Nephron progenitor cell (in vitro differentiated cells): ENCODE data around the gene KHDC4.

Experiments used
- DNase-seq: peaks from one replicate; pipeline ENCODE4 v3.0.0; 2021
- H3K27ac Mint-ChIP-seq: 2 replicates; pipeline ENCODE4 v1.8.0; 2021; ENCODE audit warnings: mild to moderate bottlenecking, moderate library complexity, mixed read lengths
- H3K27me3 Mint-ChIP-seq: 2 replicates; pipeline ENCODE4 v1.8.0; 2021; ENCODE audit warnings: mild to moderate bottlenecking, low read depth, mixed read lengths; ENCODE audit not compliant: poor library complexity
- H3K36me3 Mint-ChIP-seq: 2 replicates; pipeline ENCODE4 v1.8.0; 2021; ENCODE audit warnings: low read depth, mixed read lengths
- H3K4me1 Mint-ChIP-seq: 2 replicates; pipeline ENCODE4 v1.8.0; 2021; ENCODE audit warnings: mixed read lengths
- H3K4me3 Mint-ChIP-seq: 2 replicates; pipeline ENCODE4 v1.8.0; 2021; ENCODE audit warnings: mild to moderate bottlenecking, moderate library complexity, mixed read lengths
- H3K9me3 Mint-ChIP-seq: 2 replicates; pipeline ENCODE4 v1.8.0; 2021; ENCODE audit warnings: mild to moderate bottlenecking, moderate library complexity, mixed read lengths
- TF ChIP-seq, protein P1 (sequence below): fragments of 200-600 bp; sonication (generic); IDR thresholded peaks from 2 replicates; pipeline ENCODE4 v1.5.0; 2021; ENCODE audit warnings: antibody characterized with exemption

KHDC4 gene

DNA sequence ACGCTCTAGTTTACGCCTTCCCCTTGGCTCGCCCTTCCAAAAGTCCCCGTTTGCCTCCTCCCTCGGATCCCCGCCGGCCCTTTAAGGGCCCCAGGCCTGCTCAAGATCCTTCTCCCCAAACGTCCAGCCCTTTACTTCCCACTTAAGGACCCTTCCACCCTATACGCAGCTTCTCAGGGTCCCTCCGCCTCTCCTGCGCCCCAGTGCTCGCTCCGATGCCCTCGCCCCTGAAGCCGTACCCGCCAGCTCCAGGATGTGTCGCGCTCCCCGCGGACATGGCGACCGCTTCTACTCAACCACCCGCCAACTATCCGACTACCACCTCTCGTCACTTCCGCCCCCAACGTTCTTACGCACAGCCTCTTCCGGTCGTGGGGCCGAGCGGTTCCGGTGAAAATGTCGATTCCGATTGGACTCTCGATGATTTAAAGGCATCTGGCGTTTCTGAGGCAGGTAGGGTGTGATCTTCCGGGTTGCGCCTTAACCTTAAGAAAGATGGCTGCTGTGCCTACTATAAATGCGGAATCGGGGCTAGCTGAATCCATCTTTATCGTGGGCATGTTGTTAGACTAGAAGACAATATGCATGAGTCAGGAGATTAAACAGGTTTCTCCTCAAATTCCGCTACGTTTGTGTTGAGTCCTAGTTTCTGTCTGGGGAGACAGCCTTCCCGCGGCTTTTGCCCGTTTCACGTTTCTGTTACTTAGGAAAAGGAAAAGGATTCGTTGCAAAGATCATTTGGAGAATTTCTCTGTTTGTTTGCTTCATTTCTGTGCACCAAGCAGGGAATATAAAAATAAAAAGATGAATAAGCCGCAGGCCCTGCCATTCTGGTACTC lies at the start of gene KHDC4:
TSS of gene KHDC4 (minus strand) at position 317 of the 839 bp plus-strand sequence. CDS start at position 277, 40 bp downstream.
- DNase-seq = peak; percentile 86
- Mint-ChIP-seq H3K4me3 (no peak within 1 kb of the TSS), H3K27me3 (no peaks in the 10 kb centered on the region), H3K4me1 (peaks cover 6% of the 10 kb centered on the region), H3K27ac (peak within 1 kb of the TSS; percentile 61), H3K9me3 (no peaks in the 10 kb centered on the region), H3K36me3 (peaks cover 33% of the 10 kb centered on the region)
- TF ChIP-seq, protein P1, sequence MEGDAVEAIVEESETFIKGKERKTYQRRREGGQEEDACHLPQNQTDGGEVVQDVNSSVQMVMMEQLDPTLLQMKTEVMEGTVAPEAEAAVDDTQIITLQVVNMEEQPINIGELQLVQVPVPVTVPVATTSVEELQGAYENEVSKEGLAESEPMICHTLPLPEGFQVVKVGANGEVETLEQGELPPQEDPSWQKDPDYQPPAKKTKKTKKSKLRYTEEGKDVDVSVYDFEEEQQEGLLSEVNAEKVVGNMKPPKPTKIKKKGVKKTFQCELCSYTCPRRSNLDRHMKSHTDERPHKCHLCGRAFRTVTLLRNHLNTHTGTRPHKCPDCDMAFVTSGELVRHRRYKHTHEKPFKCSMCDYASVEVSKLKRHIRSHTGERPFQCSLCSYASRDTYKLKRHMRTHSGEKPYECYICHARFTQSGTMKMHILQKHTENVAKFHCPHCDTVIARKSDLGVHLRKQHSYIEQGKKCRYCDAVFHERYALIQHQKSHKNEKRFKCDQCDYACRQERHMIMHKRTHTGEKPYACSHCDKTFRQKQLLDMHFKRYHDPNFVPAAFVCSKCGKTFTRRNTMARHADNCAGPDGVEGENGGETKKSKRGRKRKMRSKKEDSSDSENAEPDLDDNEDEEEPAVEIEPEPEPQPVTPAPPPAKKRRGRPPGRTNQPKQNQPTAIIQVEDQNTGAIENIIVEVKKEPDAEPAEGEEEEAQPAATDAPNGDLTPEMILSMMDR = no peak

- Mint-ChIP-seq H3K9me3 (no peaks in the 10 kb centered on the region), H3K27me3 (peaks cover 3% of the 10 kb centered on the region), H3K36me3 (no peaks in the 10 kb centered on the region), H3K4me1 (peaks cover 58% of the 10 kb centered on the region), H3K4me3 (no peak overlapping the region), H3K27ac (peak overlapping the region; percentile 20)
- TF ChIP-seq, protein P1 = no peak
- no peak for DNase-seq
Measured at GRCh38 chr1:155983191-155984024, 49.2 kb upstream of the KHDC4 start.

DNA sequence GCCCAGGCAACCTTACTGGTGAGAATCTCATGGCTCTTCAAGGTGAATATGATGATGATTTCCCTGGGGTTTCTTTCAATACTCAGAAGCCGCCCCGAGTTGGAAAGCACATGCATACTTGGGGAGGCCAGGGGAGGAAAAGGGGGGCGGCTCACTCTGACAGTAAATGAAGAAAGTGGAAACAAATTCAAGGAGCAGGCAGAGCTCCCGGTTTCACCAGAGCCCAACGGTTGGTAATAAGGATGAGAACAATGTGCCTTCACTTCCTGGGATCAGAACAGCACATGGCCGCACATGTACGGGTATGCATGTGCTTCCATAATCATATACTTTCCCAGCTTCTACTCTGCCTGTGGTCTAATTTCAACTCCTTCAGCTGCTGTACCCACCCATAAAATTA lies 47.9 kb upstream of the KHDC4 start:
- Mint-ChIP-seq H3K27ac (no peak overlapping the region), H3K27me3 (peaks cover 3% of the 10 kb centered on the region), H3K9me3 (no peaks in the 10 kb centered on the region), H3K4me3 (no peak overlapping the region), H3K36me3 (no peaks in the 10 kb centered on the region), H3K4me1 (peaks cover 62% of the 10 kb centered on the region)
- DNase-seq = no peak
- TF ChIP-seq, protein P1 = no peak

DNA sequence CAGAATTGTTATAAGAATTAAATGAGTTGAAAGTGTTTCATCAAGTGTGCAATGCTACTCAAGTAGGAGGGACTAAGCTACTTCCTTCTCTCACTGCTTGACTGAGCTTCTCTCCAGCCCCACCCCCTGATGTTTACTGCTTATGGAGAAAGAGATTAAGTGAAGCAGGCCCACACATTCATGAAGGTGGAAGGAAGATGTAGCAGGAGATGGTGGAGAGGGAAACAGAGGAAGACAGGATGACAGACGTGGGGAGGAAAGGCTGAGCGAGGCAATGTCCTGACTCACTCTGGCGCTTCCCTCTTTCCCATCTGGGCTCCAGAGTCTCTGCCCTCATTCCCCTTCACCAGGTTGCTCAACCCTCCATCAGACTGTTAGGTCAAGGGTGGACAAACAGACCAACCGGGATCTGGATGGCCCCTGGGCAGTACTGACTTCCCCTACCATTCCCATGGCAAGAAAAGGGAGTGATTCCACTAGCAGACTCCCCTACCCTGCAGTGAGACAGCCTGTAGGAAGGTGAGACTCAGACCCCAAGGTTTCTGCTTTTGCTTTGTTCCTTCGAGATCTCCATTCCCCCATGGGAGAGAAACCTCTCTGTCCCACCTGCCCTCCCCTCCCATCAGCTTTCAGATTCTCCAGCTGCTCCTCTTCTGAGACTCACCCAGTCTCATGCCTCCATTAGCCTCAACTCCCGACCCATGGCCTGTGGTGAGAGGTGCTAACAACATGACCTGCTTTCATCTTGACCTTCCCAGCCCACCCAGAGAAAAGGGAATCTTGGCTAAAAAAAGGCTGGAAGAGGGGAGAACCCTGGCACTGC lies 47.3 kb upstream of the KHDC4 start:
- Mint-ChIP-seq H3K27ac (no peak overlapping the region), H3K4me3 (peak overlapping the region; percentile 34), H3K4me1 (peaks cover 68% of the 10 kb centered on the region), H3K27me3 (peaks cover 3% of the 10 kb centered on the region), H3K36me3 (no peaks in the 10 kb centered on the region), H3K9me3 (no peaks in the 10 kb centered on the region)
- DNase-seq = no peak
- TF ChIP-seq, protein P1 = no peak

DNA sequence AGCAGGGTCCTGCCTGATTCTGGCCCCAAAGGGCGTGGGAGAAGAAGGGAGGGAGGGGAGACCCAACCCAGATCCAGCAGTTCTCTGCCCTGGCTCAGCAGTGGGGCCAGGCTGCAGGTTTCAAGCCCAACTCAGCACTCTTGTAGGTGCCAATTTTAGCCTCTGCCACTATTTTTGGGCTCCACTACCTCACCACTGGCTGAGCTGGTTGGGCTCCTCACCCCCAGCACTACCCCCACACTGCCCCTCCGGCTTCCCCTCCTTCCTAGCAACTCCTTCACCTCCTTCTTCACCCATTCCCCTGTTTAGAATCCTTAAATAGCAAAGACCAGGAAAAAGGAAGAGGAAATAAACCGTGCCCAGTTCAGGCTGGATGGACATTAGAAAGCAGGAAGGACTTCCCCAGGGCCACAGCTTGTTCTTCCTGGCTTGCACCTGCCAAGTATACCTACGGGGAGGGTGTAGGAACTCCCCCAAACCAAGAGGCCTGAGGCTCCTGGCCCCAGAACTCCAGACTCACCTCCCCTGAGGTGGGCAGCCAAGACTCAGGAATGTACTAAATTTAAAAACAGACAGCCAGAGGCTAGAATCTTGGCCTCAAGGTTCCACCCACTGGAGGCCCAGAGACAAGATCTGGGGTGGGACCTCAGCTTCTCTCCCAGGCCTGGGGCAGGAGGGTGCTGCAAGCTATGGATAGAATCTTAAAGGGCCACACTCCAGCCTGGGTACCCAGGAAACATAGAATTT lies 45.6 kb upstream of the KHDC4 start:
- TF ChIP-seq, protein P1 = no peak
- Mint-ChIP-seq H3K27ac (peak overlapping the region; percentile 89), H3K9me3 (no peaks in the 10 kb centered on the region), H3K4me1 (peaks cover 85% of the 10 kb centered on the region), H3K27me3 (peaks cover 3% of the 10 kb centered on the region), H3K36me3 (no peaks in the 10 kb centered on the region), H3K4me3 (peak overlapping the region; percentile 97)
- no peak for DNase-seq
